NCI-H1417 (cell line): ENCODE data around the gene FOXO1.

ENCODE experiments used
- DNase-seq, 3 experiments: peaks; one replicate each; lab custom pipeline; 2025; lab: John Stamatoyannopoulos, UW

FOXO1 gene

DNA sequence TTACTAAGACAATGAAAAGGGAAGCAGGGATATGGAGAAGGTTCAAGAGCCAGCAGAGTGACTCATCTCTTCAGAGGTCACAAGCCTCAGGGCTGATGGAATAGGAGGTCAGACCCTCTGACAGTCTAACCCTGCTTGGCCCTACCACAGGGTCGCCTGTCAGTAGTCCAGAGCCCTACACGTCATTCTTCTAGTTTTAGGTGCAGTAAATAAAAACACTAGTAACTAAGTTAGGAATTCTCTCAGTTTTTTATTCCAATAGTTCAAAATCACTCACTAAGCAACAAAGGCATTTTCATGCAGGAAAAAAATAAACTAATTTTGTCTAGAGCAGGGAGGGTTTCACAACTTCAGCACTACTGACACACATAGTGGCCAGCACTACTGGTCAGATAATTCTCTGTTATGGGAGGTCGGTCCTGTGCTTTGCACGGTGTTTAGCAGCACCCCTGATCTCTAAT is 27.2 kb downstream of the FOXO1 start:
- DNase-seq = no peak

DNA sequence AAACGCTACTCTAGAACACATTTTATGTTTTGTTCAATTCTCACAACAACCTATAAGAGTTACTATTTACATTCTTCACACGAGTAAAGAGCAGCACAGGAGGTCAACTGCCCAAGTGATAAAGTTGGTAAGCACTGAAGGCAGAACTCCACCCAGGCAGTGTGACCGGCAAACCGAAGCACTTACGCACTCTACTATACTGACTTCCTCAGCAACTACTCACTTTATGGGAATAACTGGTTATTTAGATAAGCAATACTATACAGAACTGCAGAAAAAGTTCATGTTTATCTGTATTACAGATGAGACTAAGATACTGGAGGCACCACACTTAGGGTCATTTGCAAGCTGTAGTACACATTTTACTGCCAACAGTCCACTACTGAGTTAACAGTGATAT is 28.8 kb downstream of the FOXO1 start:
- DNase-seq = no peak

DNA sequence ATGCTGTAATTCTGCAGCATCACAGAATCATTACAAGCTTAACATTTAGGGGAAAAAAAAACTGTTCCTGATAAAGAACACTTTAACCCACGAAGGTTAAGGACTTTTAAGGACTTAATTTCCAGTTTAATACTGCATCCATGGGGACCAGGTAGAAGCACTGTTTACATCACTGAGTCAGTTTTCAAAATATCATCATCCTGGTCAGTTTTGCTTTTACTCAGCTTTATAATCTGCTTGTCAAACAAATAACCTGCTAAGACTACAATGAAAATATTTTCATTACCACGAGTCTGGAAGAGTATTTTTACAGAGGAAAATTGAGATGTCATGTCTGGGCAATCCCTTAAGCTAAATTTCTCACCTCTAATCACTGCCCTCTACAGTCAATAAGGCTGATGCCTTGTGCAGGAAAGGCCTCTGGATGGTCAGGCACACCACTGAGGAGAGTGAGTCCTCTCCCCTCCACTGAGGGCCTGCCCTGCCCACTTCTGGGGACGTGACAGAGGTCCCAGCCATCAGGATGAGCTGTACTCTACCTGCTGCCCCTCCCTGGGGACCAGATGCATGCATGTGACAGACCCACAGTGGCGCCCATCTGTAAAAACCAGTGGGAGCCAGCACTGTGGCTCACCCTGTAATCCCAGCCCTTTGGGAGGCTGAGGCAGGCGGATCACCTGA is 31.0 kb downstream of the FOXO1 start:
- no peak for DNase-seq

DNA sequence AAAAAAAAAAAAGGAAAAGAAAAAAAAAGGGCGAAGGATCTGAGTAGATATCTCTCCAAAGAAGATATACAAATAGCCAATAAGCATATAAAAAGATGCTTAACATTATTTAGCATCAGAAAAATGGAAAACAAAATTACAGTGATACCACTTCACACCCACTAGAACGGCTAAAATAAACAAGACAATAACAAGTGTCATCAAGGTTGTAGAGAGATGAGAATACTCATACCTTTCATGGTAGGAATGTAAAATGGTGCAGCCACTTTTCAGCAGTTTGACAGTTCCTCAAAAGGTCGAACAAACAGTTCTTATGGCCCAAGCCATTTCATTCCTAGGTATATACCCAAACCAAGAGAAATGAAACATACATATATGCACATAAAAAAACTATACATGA is 33.5 kb downstream of the FOXO1 start:
- DNase-seq = no peak

DNA sequence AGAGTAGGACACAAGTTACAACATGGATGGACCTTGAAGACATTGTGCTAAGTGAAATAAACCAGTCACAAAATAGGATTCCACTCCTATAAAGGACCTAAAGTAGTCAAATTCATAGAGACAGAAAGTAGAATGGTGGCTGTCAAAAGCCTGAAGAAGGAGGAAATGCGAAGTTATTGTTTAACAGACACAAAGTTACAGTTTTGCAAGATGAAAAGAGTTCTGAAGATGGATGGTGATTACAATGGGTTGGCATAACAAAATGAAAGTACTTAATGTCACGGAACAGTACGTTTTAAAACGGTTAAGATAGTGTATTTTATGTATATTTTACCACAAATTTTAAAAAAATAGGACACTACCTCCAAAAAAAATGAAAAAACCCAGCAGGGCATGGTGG is 34.8 kb downstream of the FOXO1 start:
- DNase-seq = no peak

DNA sequence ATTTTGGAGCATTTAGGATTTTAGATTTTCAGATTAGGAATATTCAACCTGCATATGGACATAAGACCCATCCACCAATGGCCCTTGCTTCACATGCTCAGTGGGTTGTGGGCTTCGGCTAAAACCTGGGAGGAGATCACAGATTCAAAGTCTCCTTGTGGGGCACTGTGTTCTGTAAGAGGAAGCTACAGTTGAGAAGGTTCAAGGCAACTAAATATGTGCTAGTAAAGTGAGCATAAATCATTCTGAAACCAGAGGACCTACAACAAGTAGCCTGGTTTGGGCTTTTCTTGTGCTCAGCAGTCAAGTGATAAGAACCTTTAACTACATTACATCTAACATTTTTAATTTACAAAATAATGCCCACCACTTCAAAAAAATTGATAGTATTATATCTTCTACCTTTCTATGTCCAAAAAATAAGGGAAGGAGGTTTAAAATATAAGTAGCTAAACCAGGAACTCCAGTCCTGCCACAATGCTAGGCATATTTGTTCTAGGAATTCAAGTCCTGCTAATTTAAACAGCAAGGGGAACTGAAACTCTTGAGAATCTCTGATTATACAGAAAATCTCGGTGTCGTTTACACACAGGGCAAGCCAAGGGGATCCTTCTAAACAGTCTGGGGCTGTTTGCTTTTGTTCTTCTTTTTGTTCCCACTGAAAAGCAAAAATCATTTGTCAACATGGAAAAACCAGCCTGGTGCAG is 36.6 kb downstream of the FOXO1 start:
- DNase-seq = no peak

DNA sequence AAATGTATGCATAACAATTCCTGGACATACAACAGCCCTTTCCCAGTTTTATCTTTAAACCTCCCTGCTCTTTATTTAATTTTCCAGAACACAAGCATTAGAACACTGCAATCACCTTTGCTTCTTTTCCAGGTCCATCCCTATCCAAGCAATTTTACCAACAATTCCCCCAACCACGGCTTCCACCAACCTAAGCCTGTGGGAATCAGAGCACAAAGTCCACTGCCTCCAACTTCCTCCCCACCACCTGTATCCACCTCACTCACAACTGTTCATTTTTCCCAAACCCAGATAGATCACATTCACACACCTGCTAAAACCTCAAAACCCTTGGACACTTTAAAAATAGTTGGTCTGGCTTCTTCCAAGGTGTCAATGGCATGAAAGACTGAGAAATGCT is 39.5 kb downstream of the FOXO1 start:
- no peak for DNase-seq

DNA sequence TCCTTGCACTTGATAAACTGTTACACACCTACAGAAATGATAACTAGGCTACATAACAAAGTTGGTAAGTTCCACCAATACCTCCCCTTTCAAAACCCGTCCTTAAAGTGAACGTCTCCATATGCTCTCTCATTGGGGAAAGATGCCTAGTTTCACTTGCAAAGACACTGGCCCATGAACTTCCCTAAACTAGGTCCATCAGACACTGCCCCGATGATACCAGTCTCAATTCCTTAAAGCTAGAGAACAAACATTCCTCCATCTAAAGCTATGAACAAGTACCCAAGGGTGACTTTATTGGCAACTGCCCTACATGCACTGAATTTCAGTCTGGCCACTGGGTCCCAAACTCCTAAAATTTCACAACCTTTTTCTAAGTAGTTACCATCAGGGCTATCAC is 39.9 kb downstream of the FOXO1 start:
- DNase-seq = no peak

DNA sequence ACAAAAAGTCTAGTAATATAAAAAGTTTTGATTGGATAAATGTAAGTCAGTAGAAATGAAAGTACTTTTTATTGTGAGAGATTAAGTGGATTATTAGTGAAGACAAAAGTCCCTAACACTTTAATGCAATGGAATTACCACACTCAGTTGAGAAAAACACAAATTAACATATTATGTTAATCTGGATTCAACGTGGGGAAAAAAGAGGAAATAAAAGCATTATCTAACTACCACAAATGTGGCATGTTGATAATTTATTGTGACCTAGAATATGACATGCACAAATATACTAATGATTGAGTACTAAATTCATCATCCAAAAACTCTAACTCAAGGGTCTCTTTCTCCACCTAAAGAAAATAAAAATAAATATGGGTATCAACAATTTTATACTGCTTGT is 41.5 kb downstream of the FOXO1 start:
- DNase-seq = no peak

DNA sequence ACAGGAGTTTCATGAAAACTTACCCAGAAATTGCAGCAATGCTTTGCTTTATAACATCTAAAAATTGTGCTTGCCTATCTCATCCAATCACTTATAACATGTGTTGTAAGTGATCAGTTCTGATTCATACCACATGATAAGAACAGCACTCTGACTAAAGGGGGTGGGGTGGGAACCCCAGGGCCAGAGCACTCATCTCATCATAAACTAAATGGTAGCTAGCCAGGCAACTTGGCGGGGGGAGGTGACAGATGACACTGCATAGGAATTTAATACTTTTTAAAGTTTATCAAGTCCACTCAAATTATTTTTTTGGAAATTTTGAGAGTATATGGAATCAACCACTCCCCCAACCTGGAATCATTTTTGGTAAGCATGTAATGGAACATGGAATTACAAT is 42.1 kb downstream of the FOXO1 start:
- no peak for DNase-seq

DNA sequence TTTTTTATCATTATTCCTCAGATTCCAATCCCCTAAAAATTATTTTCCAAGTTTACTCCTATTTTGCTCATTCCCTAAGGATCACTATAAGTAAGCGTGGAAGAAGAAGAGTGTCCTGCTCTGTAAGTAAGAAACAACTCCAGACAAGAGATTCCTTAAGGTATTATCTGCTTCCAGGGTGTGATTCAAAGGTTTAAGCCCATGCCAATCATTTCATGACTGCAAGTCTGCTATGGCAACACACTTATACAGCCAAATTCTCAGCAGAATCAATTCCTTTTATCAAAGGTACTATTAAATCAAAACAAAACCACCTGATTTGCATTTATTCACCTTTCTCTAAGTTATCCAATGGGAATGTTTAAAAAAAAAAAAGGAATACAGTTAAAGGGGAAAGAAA is 43.7 kb downstream of the FOXO1 start:
- no peak for DNase-seq

DNA sequence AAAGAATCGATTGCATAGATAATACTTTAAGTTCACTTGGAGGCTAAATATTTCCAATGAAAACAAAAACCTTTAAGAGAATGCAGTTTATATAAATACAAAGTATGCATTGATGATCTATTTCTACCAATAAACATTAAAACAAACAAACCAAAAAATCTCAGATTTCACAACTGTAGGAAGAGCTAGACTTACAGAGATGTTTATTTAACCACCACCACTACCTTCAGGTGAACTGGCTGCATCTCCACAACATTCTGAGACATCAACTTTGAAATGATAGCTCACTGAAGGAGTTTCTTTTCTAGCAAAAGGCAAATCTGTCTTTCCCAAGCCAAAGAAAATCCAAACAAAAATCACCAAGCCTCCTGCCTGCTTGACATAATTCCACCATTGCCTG is 44.2 kb downstream of the FOXO1 start:
- DNase-seq = no peak

DNA sequence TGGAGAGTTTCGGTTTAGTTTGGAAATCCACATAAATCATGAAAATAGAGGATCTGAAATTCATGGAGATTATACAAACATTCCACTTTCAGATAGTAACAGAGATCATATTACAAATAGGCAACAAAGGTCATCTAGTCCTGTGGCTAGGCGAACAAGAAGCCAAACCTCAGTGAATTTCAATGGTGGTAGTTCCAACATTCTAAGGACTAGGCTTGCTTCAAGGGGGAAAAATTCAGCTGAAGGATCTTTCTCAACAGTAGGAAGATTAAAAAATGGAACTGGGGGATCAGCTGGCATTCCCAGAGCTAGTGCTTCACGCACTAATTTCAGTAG is 47.0 kb downstream of the FOXO1 start:
- no peak for DNase-seq

DNA sequence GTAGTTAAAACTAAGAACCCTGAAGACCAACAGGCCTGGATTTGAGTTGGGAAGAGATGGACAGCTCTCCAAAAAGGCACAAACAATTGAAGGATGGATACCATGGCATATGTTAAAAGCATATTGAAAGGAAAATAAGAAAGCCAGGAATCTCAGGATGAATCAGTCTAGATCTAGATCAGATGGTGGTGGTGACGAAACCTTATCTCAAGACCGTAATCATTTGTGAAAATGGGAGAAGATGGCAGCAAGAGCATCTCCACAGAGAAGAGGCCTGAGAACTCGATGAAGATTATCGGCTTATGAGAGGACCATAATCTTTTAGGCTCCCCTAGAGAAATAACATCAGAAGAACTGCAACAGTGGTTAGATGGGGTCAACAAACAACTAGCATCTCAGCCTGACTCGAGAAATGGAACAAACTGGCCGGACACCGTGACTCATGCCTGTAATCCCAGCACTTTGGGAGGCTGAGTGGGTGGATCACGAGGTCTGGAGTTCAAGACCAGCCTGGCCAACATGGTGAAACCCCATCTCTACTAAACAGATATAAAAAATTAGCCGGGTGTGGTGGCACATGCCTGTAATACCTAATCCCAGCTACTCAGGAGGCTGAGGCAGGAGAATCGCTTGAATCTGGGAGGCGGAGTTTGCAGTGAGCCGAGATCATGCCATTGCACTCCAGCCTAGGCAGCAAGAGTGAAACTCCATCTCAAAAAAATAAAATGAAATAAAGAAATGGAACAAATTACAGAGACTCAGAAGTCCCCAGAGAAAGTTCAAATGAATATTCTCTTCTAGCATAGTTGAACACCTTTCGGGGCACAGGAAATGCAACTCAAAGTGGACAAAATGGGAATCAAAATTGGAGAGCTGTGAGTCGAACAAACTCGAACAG is 47.6 kb downstream of the FOXO1 start:
- DNase-seq = no peak

DNA sequence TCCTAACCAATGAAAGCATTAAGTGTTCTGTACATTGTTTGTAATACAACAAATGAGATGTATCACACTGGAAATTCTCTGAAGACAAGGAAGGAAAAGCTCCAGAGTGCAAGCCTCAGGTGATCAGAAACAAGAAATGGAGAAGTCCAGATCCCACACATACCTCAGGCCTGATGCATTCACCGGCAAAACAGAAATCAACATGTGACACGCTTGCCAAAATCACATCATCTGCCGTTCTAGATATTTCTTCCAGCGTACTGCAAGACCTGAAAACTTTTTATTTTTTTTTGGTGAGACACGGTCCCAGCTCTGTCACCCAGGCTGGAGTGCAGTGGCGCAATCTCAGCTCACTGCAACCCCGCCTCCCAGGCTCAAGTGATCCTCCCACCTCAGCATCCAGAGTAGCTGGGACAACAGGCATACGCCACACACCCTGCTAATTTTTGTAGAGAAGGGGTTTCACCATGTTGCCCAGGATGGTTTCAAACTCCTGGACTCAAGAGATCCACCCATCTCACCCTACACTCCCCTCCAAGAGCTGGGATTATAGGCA is 48.6 kb downstream of the FOXO1 start:
- DNase-seq = no peak

DNA sequence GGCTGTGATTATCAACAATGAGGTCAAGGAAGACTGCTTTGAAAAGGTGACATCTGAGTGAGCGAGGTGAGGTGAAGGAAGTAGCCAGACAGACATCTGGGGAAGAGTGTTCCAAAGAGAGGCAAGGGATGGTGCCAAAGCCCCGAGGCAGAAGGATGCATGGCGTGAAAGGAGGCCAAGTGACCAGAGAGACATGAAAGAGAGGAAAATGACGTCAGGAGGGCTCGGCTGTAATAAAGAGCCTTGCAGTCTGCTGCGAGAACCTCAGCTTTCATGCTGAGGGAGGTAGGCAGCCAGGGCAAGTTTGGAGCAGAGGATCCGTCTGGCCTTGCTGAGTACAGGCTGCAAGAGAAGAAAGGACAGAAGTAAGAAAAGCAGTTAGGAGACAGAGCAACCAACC is 50.8 kb downstream of the FOXO1 start:
- DNase-seq = no peak

DNA sequence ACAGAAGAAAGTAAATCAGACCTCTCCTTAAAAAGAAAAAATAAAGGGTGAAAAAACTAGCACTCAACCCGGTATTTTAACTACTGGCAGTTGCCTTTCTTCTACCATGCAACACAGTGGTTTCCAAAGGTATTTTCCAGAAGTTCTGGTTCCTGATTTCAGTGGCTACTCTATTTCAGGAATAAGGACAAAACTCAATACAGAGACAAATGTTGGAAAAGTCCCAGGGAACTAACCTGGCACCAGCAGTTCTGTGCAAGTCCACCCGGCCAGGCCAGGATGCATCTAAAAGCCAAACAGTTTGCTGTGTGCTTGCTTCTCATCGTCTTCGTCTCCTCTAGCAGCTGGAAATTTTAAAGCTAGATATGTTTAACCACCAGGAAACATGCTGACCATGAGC is 52.5 kb downstream of the FOXO1 start:
- no peak for DNase-seq

DNA sequence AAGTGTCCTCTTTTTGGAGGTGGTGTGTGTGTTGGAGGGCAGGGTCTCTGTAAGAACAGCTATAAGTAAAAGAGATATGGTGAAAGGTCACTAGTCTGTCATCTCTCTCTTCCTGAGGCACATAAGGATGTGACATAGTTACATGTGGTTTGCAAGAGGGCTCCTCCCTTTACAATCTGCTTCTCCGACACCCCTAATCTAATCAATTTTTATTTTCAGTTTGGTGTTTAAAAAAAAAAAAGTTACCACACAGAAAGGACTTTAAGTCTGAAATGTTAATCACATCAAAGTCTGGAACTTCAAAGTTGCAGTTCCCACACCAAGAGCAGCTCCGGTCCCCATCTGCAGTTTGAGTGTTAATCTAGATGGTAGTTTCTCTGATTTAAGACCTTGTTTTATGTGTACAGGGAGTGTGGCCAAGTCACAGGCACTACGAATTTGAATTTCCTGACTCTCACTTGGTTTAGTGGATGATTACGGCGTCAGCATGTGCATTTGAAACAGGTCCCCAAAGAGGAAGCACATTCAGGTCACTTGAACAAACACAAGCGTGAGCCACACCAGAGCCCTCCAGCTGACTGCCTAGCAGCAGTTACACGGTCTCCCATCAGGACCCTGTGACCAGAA is 53.1 kb downstream of the FOXO1 start:
- no peak for DNase-seq

DNA sequence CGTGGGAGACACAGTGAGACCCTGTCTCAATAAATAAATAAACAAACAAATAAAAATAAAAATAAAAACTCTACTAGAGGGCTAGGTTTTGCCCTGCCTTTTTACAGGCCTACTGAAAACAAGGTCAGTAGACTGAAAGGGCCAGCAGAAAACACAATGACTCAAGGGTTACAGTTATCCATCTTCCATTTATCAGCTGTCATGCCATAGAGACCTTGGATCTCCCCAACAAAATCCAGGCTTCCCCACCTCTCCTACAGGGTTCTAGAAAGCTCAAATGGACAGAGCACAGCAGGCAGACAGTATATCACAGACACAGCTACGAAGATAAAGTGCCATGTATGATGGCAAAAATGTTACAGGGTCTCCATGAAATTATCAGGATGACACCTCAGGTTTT is 54.4 kb downstream of the FOXO1 start:
- DNase-seq = no peak

DNA sequence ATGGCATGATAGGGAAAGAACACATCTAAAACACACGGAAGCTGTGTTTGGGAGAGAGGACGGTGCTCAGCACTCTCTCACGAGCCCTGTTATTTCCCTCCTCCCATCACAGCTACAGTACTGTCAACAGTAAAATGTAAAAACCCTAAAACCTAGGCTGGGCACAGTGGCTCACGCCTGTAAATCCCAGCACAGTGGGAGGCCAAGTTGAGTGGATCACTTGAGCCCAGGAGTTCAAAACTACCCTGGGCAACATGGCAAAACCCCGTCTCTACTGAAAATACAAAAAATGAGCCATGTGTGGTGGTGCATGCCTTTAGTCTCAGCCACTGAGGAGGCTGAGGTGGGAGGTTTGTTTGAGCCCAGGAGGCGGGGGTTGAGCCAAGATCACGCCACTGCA is 54.8 kb downstream of the FOXO1 start:
- DNase-seq = no peak

DNA sequence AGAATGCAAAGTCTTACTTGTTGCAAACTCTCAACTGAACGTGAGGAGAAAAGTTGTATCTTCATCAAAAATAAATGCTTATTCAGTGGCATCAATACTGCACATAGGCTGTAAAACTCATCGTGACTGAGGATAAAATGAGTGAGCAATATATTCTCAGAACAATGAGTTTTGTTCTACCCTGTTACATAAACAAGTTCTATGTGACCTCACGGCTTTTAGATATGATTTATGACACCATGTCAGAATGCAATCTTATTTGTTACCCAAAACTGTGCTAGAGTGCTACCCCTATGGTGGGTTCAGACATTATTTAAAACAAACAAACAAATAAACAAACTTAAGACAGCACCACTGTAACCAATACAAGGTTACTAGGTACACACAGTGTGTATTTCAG is 55.4 kb downstream of the FOXO1 start:
- no peak for DNase-seq

DNA sequence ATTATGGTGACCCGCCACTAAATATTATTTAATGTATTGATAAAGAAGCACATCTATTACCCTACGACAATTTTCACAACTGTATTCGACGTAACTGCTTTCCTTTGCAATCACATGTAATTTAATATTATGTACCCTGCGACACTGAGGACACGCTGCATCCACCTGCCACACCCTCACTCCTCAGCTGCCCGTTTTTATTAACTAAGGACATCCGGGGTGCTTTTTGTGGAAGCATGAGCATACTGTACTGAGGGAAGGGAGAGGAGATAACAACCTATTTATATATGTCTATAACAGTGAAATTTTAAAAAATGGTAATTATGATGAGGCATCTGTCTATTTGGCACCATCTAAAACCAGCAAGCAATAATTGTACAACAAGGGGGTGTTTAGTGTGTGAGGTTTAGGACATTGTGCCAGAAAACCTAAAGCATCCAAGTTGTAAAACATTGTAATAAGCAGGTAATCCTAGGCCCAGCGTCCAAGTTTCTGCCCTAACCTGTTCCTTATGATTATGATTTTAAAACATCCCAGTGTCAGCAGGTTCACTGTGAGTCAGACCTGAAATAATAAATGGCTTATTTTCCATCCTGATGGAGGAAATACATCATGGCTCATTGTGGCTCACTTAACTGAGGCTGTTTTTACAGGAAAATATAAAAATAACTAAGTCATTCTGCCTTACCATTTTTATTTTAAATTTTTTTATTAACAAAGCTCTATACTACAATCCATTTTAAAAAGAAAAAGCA is 56.3 kb downstream of the FOXO1 start:
- no peak for DNase-seq
